HepG2 (cell line): ENCODE data around the gene FANCM. TPM values are rescaled to one million over a fixed set of nuclear protein-coding genes. Genes with fewer than 3 reads are reported as not detected.

ENCODE experiments used
- CC2D1A ChIP-seq: sonication (generic); formaldehyde crosslinking; IDR thresholded peaks from 2 replicates; pipeline ENCODE4 v1.8.1; 2023; ENCODE audit warnings: mild to moderate bottlenecking, missing genetic modification reagents
- CREM ChIP-seq, 2 experiments: sonication (generic) in 1 of 2; formaldehyde crosslinking in 1 of 2; IDR thresholded peaks; 2 replicates each; pipeline versions ENCODE4 v1.4.0 to v1.6.1; 2016 to 2020; ENCODE audit warnings: antibody characterized with exemption in 1 of 2, mild to moderate bottlenecking in 1 of 2, missing genetic modification reagents in 1 of 2
- ESRRA ChIP-seq: sonication (generic); formaldehyde crosslinking; IDR thresholded peaks from 2 replicates; pipeline ENCODE4 v1.5.1; 2020; ENCODE audit warnings: mild to moderate bottlenecking, low read depth, missing genetic modification reagents
- NFIC ChIP-seq: IDR thresholded peaks from 2 replicates; pipeline ENCODE4 v1.6.1; 2012; ENCODE audit warnings: mild to moderate bottlenecking, low read length, inconsistent platforms
- POLR2G ChIP-seq: fragments of 200-400 bp; formaldehyde crosslinking; IDR thresholded peaks from 2 replicates; pipeline ENCODE4 v1.6.1; 2018; ENCODE audit warnings: mild to moderate bottlenecking, low read depth, low read length, moderate library complexity
- SRY ChIP-seq: sonication (generic); formaldehyde crosslinking; IDR thresholded peaks from 2 replicates; pipeline ENCODE4 v1.8.0; 2022; ENCODE audit warnings: mild to moderate bottlenecking, missing genetic modification reagents
- ZNF234 ChIP-seq: sonication (generic); formaldehyde crosslinking; conservative IDR thresholded peaks from 2 replicates; pipeline ENCODE4 v1.5.1; 2020; ENCODE audit warnings: mild to moderate bottlenecking, missing genetic modification reagents
- ZNF24 ChIP-seq: fragments of 450-650 bp; IDR thresholded peaks from 2 replicates; pipeline ENCODE4 v1.6.1; 2017; ENCODE audit warnings: antibody characterized with exemption, mild to moderate bottlenecking
- ZNF292 ChIP-seq: sonication (generic); formaldehyde crosslinking; IDR thresholded peaks from 2 replicates; pipeline ENCODE4 v1.8.1; 2022; ENCODE audit warnings: mild to moderate bottlenecking, low read depth, missing genetic modification reagents, borderline replicate concordance
- ZNF451 ChIP-seq: sonication (generic); formaldehyde crosslinking; IDR thresholded peaks from 2 replicates; pipeline ENCODE4 v1.5.0; 2020; ENCODE audit warnings: mild to moderate bottlenecking, missing genetic modification reagents
- ZNF563 ChIP-seq: sonication (generic); formaldehyde crosslinking; IDR thresholded peaks from 2 replicates; pipeline ENCODE4 v1.8.0; 2022; ENCODE audit warnings: mild to moderate bottlenecking, moderate library complexity, missing genetic modification reagents
- ZNF749 ChIP-seq: sonication (generic); formaldehyde crosslinking; IDR thresholded peaks from 2 replicates; pipeline ENCODE4 v1.8.0; 2022; ENCODE audit warnings: mild to moderate bottlenecking, missing genetic modification reagents, moderate library complexity, borderline replicate concordance
- ZNF790 ChIP-seq: sonication (generic); formaldehyde crosslinking; IDR thresholded peaks from 2 replicates; pipeline ENCODE4 v1.8.0; 2022; ENCODE audit warnings: missing genetic modification reagents, mild to moderate bottlenecking, borderline replicate concordance
- ZNF891 ChIP-seq: sonication (generic); formaldehyde crosslinking; IDR thresholded peaks from 2 replicates; pipeline ENCODE4 v1.5.0; 2020; ENCODE audit warnings: mild to moderate bottlenecking, missing genetic modification reagents
- polyA plus RNA-seq, 8 experiments: library from polyadenylated mRNA; depleted of rRNA in 3 of 8; stranded (reverse) in 7 of 8; unstranded in 1 of 8; fragments of >200 nt; fragmentation: Illumina TruSeq in 4 of 8; extraction: Trizol in 4 of 8; gene quantifications; 2 replicates each; pipeline versions ENCODE4 v1.2.1 to v1.2.3, GENCODE V29; 2011 to 2016; ENCODE audit warnings: low read depth in 4 of 8, missing spikeins in 1 of 8, mixed read lengths in 1 of 8; ENCODE audit not compliant: insufficient read depth in 1 of 8
- total RNA-seq, 5 experiments: library from RNA; depleted of rRNA; stranded (reverse); fragments of >200 nt; fragmentation: Illumina TruSeq; extraction: Trizol; gene quantifications; 2 replicates each; pipeline ENCODE4 v1.2.3, GENCODE V29; 2016; ENCODE audit warnings: low read depth in 1 of 5
- TF ChIP-seq, protein P1 (sequence below): sonication (generic); formaldehyde crosslinking; conservative IDR thresholded peaks from 2 replicates; pipeline ENCODE4 v1.4.0; 2020; ENCODE audit warnings: missing genetic modification reagents
- TF ChIP-seq, protein P2 (sequence below): sonication (generic); formaldehyde crosslinking; IDR thresholded peaks from 2 replicates; pipeline ENCODE4 v1.5.0; 2020; ENCODE audit warnings: missing genetic modification reagents
- TF ChIP-seq, protein P3 (sequence below): sonication (generic); formaldehyde crosslinking; IDR thresholded peaks from 2 replicates; pipeline ENCODE4 v1.5.0; 2020; ENCODE audit warnings: mild to moderate bottlenecking, missing genetic modification reagents
- TF ChIP-seq, protein P4 (sequence below): sonication (generic); formaldehyde crosslinking; IDR thresholded peaks from 2 replicates; pipeline ENCODE4 v1.4.0; 2020; ENCODE audit warnings: mild to moderate bottlenecking, missing genetic modification reagents, borderline replicate concordance
- TF ChIP-seq, protein P5 (sequence below): sonication (generic); formaldehyde crosslinking; IDR thresholded peaks from 2 replicates; pipeline ENCODE4 v1.5.0; 2020; ENCODE audit warnings: mild to moderate bottlenecking, missing genetic modification reagents

Gene FANCM
- total and polyA plus RNA-seq, 2 of the 13 experiments (the other 11 are each of a cell fraction or from before 2014, with no cell fraction given) = 2.6 to 10.4 TPM

DNA sequence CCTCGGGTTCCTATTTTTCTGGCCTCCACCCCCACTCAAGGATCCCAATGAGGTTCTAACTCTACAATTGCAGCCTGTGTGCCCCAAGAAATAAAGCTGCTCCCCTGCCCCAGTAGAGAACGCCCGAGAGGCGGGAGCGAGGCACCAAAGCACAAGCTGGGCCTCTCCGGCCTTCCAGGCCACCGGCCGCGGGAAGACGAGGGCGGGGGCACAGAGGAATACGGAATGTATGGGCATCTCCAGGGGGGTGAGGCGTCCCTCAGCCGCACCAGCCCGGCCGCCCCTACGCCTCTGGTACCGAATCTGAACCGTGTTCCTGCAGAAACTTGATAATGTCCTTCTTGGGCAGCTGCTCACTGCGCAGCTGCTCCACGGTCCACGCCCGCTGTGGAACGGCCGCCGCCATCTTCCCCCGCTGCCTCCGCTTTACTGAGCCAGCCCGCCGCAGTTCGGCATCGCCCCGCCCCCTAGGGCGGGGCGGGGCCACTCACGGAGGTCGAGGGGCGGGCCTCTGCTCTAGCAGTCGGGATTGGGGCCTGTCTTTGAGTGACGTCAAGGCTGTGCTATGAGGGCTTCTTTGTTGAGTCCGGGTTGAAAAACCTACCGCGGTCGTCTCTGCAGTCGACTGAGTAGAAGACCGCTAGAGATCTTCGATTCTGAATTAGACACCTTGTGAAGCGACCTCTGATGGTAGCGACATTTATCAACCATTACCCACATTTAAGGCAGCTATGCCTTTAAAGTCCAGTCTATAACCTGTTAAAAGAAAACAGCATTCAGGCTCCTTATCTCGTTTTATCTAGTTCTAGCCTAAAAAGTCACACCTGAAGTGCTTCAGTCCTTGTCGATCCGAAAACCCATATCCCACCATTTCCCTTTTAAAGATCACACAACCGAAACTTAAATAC, 1.4 kb upstream of the FANCM start, which contains the start of gene FKBP3 (continued):
- TF ChIP-seq, protein P1, sequence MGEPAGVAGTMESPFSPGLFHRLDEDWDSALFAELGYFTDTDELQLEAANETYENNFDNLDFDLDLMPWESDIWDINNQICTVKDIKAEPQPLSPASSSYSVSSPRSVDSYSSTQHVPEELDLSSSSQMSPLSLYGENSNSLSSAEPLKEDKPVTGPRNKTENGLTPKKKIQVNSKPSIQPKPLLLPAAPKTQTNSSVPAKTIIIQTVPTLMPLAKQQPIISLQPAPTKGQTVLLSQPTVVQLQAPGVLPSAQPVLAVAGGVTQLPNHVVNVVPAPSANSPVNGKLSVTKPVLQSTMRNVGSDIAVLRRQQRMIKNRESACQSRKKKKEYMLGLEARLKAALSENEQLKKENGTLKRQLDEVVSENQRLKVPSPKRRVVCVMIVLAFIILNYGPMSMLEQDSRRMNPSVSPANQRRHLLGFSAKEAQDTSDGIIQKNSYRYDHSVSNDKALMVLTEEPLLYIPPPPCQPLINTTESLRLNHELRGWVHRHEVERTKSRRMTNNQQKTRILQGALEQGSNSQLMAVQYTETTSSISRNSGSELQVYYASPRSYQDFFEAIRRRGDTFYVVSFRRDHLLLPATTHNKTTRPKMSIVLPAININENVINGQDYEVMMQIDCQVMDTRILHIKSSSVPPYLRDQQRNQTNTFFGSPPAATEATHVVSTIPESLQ (CRISPR knock-in tag) = 0 out of 2 replicates have a peak, but pooled peaks have one; percentile 20
- TF ChIP-seq ZNF234 (CRISPR knock-in tag) (0 out of 2 replicates have a peak, but pooled peaks have one; percentile 44), CREM (IDR thresholded peaks at IDR 0.05) (no peak; the same call in 1 of the 2 replicates), CREM (CRISPR knock-in tag; IDR thresholded peaks at IDR 0.05) (no peak), ZNF292 (CRISPR knock-in tag) (peak; percentile 61; the same call in 1 of the 2 replicates), ESRRA (CRISPR knock-in tag) (peak; percentile 76), ZNF749 (CRISPR knock-in tag) (no peak), ZNF24 (no peak), ZNF451 (CRISPR knock-in tag) (peak; percentile 77; the same call in 1 of the 2 replicates), SRY (CRISPR knock-in tag) (peak; percentile 70; the same call in 1 of the 2 replicates), ZNF563 (CRISPR knock-in tag) (peak; percentile 30; the same call in 1 of the 2 replicates), CC2D1A (no peak), ZNF891 (CRISPR knock-in tag) (peak; percentile 96), NFIC (peak; percentile 13; the same call in 1 of the 2 replicates), POLR2G (peak; percentile 92), ZNF790 (CRISPR knock-in tag) (no peak)
- TF ChIP-seq, protein P2, sequence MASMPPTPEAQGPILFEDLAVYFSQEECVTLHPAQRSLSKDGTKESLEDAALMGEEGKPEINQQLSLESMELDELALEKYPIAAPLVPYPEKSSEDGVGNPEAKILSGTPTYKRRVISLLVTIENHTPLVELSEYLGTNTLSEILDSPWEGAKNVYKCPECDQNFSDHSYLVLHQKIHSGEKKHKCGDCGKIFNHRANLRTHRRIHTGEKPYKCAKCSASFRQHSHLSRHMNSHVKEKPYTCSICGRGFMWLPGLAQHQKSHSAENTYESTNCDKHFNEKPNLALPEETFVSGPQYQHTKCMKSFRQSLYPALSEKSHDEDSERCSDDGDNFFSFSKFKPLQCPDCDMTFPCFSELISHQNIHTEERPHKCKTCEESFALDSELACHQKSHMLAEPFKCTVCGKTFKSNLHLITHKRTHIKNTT = no peak
- TF ChIP-seq, protein P3, sequence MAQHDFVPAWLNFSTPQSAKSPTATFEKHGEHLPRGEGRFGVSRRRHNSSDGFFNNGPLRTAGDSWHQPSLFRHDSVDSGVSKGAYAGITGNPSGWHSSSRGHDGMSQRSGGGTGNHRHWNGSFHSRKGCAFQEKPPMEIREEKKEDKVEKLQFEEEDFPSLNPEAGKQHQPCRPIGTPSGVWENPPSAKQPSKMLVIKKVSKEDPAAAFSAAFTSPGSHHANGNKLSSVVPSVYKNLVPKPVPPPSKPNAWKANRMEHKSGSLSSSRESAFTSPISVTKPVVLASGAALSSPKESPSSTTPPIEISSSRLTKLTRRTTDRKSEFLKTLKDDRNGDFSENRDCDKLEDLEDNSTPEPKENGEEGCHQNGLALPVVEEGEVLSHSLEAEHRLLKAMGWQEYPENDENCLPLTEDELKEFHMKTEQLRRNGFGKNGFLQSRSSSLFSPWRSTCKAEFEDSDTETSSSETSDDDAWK (CRISPR knock-in tag) = no peak
- TF ChIP-seq, protein P4, sequence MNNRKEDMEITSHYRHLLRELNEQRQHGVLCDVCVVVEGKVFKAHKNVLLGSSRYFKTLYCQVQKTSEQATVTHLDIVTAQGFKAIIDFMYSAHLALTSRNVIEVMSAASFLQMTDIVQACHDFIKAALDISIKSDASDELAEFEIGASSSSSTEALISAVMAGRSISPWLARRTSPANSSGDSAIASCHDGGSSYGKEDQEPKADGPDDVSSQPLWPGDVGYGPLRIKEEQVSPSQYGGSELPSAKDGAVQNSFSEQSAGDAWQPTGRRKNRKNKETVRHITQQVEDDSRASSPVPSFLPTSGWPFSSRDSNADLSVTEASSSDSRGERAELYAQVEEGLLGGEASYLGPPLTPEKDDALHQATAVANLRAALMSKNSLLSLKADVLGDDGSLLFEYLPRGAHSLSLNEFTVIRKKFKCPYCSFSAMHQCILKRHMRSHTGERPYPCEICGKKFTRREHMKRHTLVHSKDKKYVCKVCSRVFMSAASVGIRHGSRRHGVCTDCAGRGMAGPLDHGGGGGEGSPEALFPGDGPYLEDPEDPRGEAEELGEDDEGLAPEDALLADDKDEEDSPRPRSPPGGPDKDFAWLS = no peak
- TF ChIP-seq, protein P5, sequence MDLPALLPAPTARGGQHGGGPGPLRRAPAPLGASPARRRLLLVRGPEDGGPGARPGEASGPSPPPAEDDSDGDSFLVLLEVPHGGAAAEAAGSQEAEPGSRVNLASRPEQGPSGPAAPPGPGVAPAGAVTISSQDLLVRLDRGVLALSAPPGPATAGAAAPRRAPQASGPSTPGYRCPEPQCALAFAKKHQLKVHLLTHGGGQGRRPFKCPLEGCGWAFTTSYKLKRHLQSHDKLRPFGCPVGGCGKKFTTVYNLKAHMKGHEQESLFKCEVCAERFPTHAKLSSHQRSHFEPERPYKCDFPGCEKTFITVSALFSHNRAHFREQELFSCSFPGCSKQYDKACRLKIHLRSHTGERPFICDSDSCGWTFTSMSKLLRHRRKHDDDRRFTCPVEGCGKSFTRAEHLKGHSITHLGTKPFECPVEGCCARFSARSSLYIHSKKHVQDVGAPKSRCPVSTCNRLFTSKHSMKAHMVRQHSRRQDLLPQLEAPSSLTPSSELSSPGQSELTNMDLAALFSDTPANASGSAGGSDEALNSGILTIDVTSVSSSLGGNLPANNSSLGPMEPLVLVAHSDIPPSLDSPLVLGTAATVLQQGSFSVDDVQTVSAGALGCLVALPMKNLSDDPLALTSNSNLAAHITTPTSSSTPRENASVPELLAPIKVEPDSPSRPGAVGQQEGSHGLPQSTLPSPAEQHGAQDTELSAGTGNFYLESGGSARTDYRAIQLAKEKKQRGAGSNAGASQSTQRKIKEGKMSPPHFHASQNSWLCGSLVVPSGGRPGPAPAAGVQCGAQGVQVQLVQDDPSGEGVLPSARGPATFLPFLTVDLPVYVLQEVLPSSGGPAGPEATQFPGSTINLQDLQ (CRISPR knock-in tag) = peak; percentile 90
